Activated CD4-positive, alpha-beta T cell treated with anti-CD3 and anti-CD28 coated beads for 48 hours (primary cell): Measurements from ENCODE around the gene TMEM250.

Source experiments
- DNase-seq: peaks from one replicate; pipeline ENCODE4 v3.0.0-alpha.2; 2020

TMEM250 gene

DNA sequence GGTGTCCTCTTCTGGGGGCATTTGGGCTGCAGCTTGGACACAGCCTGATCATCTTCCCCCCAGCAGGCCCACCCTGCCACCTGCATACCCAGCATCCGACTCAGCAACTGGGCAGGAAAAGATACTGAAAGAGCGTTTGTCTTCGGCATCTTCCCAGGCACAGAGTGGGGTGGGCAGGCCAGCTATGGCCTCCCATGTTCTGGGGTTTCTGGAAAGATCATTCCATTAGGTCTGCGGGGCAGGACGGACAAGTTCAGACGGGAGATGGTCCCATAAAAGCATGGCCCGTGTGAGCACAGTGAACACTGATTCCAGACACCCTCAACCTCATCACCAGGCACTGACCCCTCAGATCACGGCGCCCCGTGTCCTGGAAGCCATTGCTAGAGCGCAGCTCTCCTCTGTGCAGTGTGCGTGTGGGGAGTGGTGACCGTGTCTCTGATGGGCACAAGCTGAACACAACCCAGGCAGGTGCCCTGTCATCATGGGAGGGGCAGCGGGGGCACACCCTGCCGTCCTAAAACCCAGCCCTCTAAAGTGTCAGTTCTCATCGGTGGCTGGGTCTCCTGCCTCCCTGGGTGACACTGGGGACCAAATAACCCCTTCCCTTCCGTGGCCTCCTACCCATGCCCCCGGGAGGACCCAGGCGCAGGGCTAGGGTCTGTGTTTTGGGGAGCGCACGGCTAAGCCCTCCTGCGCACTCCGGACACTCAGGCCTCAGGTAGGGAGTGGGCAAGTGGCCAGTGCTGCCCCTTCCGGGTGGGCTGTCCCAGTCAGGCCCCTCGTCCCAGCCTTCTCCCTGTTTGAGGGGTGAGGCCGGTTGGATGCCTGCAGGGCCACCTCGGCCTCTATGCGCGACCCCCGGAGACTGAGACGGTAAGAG, 13.2 kb upstream of the TMEM250 start:
- no peak for DNase-seq

DNA sequence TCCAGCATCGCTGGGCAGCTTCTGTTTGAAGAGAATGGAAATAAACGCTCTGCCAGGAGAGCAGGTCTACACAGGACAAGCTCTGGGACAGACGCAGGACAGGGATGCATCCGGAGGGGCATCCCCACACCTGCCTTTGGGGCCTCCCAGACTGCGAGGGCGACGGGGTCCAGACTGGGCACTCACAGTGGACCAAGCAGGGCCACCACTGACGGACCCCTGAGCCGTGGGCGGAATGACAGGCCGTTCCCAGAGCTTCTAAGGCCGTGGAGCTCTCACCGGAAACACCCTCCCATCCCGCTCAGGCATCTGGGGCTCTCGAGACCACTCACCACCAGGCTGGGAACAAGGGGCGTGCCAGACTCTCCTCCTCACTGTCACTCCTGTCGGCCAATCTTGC, 10.5 kb upstream of the TMEM250 start:
- DNase-seq, result no peak

DNA sequence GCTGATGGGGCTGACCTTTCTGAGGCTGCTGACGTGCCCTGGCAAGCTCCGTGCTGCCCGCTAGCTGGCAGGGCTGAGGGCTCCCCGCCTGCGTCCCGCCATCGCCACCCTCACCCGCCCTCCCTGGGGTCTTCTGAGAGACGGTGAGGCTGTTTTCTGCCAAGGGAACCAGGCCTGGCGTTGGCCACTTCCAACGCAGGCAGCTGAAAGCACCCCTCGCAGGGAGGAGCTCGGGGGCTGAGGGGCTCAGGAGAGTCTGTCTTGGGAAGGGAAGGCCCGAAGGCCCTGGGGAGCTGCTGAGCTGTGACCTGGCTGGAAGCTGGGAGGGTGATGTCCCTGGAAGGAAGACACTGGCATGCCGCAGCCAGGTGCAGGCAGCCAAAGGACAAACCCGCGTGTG, 9.8 kb upstream of the TMEM250 start:
- no peak for DNase-seq

DNA sequence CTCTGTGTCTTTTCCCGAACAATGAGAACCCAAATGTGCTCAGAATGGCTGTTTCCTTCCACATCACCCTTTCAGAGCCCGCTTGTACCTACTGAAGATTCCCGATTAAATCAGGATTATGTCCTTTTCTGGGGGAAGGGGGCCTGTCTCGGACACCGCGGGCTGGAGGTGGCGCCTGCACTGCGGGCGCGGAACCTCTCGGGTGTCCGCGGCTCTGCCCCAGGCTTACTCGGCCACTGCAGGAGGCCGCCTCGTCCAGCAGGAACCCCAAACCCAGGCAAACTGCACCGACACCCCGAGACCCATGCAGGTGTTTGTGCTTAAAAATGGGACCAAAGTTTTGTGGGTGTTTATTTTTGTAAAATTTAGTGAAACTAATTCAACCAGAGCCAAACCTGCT, 8.6 kb upstream of the TMEM250 start:
- DNase-seq, result no peak

DNA sequence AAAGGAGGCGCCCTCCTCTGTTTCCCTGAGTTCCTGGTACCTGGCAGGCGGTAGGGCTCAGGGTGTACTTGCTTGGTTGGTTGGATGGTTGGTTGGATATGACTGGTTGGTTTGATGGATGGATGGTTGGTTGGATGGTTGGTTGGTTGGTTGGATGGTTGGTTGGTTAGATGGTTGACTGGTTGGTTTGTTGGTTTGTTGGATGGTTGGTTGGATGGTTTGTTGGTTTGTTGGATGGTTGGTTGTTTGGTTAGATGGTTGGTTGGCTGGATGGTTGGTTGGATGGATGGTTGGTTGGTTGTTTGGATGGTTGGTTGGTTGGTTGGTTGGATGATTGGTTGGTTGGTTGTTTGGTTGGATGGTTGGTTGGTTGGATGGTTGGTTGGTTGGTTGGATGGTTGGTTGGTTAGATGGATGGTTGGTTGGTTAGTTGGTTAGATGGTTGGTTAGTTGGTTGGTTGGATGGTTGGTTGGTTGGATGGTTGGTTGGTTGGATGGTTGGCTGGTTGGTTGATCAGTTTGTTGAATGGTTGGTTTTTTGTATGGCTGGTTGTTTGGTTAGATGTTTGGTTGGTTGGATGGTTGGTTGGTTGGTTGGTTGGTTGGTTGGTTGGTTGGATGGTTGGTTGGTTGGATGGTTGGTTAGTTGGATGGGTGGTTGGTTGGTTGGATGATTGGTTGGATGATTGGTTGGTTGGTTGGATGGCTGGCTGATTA, 6.5 kb upstream of the TMEM250 start:
- DNase-seq, result no peak

DNA sequence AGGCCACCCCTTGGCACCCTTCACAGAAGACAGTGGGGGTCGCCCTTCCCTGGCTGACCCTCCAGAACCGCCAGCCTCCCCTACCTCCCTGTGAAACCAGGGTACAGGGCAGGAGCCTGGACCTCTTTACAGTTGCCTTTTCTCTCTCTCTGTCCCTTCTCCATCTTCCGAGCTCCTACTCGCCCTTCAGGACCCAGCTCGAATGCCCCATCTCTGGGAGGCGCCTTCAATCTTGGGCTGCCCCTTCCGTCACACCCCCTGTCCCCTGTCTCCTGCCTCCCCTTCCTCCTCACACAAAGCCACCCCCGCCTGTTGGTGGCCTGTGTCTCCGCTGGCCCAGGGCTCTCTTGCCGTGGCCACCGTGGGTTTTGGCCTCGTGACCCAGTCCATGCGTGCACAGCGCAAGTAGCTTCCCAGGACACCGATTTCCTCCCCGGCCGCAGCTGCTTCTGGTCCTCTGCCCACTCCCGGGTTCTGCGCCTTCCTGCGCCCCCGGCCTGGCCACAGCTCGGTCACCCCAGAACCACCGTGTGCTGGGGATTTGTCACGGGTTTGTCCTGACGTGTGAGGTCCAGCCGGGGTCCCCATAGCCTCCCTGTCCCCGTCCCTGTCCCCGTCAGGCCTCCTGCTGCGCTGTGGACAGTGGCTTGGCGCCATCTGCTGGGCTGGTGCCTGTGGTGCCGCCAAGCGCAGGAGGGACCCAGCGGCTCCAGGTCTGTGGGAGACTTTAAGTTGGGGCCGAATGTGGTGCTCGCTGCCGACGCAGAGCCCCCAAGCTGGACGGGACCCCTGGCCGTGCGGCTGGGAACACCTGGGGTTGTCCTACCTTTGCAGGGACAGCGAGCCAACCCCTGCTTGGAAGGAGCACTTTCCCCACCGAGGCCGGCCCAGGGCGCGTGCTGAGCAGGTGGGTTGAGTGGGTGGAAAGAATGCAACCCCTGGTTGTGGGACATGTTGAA, 4.0 kb upstream of the TMEM250 start:
- DNase-seq, result peak; percentile 84

DNA sequence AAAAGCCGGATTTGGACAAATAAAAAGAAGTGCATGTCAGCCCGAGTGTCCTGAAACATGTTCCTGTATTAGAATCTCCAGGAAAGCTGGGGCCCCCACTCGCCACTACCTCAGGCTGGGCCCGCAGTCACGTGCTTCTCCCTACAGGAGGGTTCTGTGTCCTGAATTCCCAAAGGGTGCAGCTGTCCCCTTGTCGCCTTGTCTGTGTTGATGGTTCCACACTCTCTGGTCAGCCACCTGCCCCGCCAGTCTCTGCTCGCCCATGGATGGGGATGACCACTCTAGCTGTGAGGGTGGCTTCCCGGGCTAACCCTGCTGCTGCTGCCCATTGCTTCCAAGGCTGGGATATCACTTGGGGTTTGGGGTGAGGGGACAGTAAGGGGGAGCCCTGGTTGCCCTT, 3.1 kb upstream of the TMEM250 start:
- DNase-seq, result no peak

DNA sequence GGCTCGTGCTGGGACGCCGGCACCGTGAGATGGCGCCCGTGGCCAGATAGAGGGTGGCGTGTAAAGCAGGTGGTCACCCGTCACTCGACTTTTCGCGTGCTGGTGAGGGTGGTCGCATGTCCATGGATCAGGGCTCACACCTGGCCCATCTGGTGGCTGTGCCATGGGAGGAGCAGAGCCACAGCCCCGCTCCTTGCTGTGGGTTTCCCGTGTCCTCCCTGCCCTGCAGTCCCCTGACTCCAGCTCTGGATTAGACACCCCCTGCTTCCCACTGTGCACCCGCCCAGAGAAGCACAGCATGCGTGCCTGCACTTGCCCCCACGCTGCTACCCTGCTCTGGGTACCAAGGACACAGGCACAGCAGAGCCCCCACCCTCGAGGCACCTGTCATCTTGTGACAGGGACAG, 1.8 kb upstream of the TMEM250 start:
- DNase-seq, result no peak

DNA sequence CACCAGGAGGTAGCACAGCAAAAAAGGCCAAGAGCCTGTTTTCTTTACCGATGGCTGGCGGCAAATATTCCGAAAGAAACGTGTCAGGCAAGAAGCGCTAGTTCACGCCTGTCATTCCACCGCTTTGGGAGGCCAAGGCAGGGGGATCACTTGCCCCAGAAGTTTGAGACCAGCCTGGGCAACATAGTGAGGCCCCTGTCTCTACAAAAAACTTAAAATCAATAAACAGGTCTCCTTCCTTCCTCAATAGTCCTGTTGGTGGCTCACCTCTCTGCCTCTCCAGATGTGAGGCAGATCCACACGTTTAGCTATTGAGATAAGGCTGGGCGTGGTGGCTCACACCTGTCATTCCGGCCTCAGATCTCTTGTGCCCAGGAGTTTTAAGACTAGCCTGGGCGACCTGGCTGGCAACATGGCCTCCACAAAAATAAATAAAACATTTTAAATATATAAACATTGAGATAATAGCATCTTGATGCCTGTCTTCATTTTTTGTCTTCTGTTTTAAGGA, 1.3 kb upstream of the TMEM250 start:
- DNase-seq, result no peak

DNA sequence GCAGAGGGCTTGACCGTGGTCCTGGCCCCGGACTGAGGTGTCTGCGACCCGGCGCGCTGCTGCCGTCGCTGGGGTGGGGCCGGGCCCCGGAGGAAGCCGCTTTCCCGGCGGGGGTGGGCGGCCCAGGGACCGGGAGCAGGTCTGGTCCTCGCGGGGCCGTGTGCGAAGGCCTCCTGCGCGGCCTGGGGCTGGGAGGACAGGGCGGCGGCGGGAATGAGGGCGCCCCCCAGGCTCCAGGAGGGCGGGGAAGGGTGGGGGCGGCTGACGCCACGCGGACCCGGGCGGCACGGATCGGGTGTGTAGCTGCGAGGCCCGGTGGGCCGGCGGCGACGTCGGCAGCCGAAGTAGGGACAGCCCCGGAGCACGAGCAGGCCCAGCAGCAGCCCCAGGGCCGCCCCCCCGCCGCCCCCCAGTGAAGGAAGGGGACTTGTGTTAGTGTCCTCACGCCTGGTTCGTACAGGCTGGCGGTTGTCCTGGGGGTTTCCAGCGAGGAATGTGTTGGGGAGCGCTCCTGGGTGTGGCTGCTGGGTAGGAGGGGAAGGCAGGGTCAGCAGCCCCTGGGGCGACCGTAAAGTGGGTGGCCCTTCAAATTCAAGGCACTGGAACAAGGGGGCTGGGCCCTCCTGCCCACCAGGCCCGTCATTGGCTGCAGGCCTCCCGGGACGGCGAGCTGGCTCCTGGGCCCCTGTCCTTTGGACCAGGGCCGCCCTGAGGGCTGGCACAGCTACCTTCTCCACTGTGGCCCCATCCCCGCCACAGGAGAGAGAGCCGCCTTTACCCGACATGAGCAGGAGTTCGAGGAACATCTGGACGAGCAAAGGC, 597 bp upstream of the TMEM250 start:
- peak; percentile 40 for DNase-seq

DNA sequence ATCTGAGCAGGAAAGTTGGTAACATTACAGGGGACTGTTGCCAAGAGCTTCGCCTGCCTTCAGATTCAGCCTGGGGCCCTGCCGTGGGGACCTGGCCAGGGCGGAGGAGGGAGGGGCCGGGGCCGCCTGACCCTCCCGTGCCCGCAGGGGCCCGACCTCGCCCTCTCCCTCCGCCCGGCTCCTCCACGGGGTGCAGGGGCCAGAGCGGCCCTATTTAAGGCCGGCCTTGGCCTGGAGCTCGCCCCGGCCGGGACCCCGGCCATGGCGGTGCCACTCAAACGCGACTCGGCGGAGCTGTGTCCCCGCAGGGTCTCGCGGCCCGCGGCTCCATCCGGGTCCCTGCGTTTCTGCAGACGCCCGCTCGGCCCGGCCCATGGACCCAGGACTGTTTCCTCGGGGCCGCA, 757 bp downstream of the TMEM250 start:
- no peak for DNase-seq

DNA sequence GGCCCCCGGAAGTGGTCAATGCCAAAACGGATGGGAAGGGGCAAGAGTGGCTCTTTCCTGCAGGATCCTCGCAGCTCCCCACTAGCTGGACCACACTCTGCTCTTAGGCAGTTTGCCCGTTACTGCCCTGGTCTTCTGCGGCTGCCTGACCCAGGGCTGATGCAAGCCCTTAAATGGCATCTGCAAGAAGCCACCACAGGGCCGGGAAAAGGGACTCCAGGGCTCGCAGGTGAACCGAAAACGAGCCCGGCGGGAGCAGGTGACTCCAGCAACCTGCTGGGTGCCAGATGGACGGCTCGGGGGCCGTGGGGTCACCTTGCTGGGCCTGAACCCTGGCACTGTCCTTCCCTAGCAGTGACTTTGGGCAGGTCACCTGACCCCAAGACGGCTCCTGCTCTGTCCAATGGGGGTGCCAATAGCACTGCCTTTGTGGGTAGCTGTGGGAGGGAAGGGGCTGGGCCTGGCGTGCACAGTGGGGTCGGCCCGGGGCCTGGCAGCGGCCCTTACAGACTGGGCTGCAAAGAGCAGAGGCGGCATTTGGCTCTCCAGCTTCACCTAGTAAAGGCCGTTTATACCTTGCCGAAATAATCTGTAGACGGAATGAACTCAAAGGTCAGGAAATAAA, 1.3 kb downstream of the TMEM250 start:
- DNase-seq, result peak; percentile 61

DNA sequence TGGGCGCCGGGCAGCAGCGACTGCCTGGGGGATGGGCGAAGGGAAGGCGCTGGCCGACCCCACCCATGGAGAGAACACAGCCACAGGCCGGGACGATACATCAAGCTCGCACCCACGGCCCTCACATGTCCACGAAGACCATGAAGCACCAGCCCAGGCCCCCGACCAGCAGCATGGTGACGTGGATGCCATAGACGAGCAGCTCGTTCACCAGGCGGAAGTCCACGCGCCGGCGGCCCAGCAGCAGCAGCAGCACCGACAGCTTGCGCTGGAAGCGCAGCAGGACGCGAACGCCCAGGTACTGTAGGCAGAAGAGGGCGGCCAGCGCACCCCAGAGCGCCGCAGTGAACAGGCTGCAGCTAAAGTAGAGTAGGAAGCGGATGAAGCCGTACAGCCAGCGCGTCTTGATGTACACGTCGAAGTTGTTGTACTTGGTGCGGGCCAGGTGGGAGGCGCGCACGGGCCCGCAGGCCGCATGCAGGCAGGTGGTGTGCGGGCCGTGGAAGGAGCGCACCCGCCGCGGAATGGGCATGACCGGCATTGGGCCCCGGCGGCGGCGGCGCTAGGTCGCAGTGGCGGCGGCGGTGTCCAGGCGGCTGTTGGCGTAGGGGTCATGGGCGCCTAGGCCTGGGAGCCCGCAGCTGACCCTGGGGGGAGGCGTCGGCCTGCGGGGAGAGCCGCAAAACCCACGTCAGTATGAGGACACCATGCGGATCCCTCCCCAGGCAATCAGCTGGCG, 2.1 kb downstream of the TMEM250 start:
- no peak for DNase-seq

DNA sequence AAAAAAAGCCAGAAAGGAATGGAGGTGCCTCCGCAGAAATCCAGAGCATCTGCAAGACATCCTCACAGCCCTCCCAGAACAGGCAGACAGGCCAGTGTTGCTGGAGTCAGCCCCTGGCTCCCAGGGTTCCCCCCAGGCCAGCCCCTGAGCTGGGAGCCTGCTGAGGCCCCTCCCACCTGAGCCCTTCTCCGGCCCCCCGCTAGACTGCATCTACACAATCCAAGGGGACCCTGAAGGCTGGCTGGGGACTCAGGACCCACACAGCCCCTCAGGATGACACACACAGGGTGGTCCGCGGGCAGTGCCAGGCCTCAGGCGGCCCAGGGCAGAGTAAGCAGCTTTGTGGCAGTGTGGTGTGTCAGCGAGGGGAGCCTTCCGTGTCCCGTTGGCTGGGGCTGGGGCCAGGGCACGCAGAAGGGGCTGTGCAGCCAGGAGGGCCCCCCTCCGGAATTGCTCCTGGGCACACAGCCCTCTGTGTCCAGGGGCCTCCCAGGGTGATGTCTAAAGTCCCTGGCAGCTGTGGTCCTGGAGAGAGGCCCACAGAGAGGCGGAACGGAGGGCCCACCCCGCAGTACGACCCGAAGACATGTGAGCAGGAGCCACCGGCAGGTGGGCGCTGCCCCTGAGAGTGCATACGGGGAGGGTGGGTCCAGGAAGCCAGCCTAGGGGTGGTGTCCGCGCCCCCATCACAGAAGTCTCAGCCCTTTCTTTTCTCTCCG, 2.9 kb downstream of the TMEM250 start:
- DNase-seq, result no peak

DNA sequence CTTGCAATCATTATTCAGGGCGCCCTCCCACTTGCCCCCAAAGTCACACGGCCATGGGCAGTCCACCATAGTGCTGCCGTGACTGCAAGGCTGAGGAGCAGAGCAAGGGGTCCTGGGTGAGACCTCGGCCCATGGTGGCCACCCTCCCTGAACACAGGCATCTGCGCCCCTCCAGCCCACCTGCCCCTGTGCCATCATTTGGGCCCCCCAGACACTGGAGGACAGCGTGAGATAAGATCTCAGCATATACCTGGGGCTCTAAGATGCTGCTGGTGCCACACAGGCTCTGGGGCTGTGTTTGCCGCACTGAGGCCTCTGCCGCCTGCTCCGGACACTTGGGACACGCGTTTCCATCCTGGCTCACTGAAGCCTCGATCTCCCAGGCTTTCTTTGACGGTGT, 3.5 kb downstream of the TMEM250 start:
- DNase-seq, result no peak

DNA sequence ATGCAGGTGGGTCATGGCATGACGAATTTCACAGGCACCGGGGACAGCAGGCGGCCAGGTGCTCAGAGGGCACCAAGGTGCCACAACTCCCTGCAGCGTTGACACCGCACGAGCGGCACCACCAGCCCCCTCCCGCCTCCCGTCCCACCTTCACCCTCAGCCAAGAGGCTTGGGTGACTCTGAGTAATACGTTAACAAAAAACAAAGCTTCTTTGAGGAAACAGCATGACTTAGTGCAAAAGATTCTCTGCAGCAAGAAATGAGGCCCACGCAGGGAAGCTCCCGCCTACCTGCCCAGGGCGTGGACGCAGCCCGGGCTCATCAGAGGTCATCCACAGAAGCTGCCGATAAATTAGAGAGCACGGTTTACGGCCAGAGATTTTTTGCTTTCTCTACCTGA, 4.1 kb downstream of the TMEM250 start:
- no peak for DNase-seq

DNA sequence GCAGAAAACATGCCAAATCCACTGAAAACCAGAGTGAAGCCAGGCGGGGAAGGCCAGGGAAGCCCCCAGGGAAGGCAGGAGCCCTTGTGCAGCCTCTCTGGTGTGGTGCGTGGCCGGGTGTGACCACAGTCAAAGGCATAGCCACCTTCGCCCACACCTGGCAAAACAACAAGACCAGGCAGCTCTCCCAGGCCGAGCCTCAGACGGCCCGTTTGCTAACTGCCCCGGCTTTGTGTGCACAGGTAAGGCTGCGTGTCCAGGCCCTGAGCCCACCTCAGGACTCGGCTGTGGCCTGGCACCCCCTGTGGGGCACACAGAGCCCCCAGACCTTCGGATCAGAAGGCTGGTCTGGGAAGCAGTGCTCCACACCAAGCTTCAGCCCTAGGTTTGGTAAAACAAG, 6.1 kb downstream of the TMEM250 start:
- DNase-seq, result no peak

DNA sequence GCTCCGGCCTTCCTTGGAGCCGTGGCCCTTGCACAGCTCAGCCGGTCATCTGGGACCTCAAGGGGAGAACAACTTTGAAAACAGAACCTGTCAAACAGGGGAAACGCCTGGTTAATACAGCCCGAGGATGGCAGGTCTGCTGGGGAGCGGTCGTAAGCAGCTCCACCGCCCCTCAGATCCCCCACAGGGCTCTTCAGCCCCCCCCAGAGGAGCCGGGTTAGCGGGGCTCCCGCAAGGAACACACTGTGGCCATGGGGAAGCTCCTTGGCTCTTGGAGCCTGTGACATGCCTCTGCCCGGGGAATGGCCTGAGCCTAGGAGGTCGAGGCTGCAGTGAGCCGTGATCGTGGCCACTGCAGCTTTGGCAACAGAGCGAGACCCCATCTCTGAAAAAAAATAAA, 6.8 kb downstream of the TMEM250 start:
- no peak for DNase-seq

DNA sequence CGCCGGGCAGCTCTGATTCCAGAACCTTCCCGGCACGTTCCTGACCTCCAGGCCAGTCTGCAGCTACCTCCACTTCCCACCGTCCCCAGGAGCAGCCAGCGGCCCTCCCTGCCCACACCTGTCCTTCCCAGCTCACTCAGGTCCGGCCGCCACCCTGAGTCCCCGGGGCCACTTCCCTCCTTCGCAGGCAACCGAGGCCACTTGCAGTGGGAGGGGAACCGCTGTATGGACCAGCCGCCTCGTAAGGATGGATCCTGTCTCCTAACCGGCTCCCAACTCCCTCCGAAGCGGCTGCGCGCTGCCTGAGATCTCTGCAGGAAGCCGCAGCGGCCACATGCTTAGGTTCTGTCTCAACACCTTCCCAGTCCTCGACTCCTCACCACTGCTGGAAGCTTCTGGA, 7.5 kb downstream of the TMEM250 start:
- no peak for DNase-seq
